ENCODE data around the gene BCKDK. TPM values are rescaled to one million over a fixed set of nuclear protein-coding genes. Genes with fewer than 3 reads are reported as not detected.

The BCKDK gene
- total RNA-seq, 1 donor = 30.0 TPM

GRCh38 chr16:31063843-31064611, 44.2 kb upstream of the BCKDK start:
- H3K4me2 ChIP-seq (ENCODE audit: insufficient read depth, low read length) = peak overlapping the region; percentile 65

GRCh38 chr16:31064882-31065461, 43.2 kb upstream of the BCKDK start:
- Histone ChIP-seq H3K36me3 (ENCODE audit: insufficient read depth, low read length) (peaks cover 30% of the 10 kb centered on the region), H3K27ac (ENCODE audit: low read depth, low read length) (peak overlapping the region; percentile 94), H3K4me3 (ENCODE audit: insufficient read depth, low read length) (peak overlapping the region; percentile 19), H3K27me3 (ENCODE audit: insufficient read depth, low read length) (no peaks in the 10 kb centered on the region), H3K79me2 (ENCODE audit: insufficient read depth, low read length) (peaks cover 76% of the 10 kb centered on the region), H4K20me1 (ENCODE audit: insufficient read depth, low read length) (no peaks in the 10 kb centered on the region), H3K9me3 (ENCODE audit: low read depth, low read length) (no peaks in the 10 kb centered on the region), H2AFZ (ENCODE audit: low read length) (peak overlapping the region; percentile 64), H3K4me2 (ENCODE audit: insufficient read depth, low read length) (peak overlapping the region; percentile 65), H3K4me1 (ENCODE audit: insufficient read depth, low read length) (peaks cover 13% of the 10 kb centered on the region)
- TF ChIP-seq CTCF (IDR thresholded peaks at IDR 0.05; ENCODE audit: extremely low read depth, low read depth, low read length) = no peak
- DNase-seq (ENCODE audit: insufficient read length, low spot score, missing footprints) = peak; percentile 99

More at GRCh38 chr16:31063843-31064611, 44.2 kb upstream of the BCKDK start:
- Histone ChIP-seq H3K36me3 (ENCODE audit: insufficient read depth, low read length) (peaks cover 35% of the 10 kb centered on the region), H3K4me3 (ENCODE audit: insufficient read depth, low read length) (no peak overlapping the region), H2AFZ (ENCODE audit: low read length) (no peak overlapping the region), H4K20me1 (ENCODE audit: insufficient read depth, low read length) (no peaks in the 10 kb centered on the region), H3K27me3 (ENCODE audit: insufficient read depth, low read length) (no peaks in the 10 kb centered on the region), H3K79me2 (ENCODE audit: insufficient read depth, low read length) (peaks cover 74% of the 10 kb centered on the region), H3K27ac (ENCODE audit: low read depth, low read length) (peak overlapping the region; percentile 94), H3K9me3 (ENCODE audit: low read depth, low read length) (no peaks in the 10 kb centered on the region), H3K4me1 (ENCODE audit: insufficient read depth, low read length) (peaks cover 13% of the 10 kb centered on the region)
- TF ChIP-seq CTCF (IDR thresholded peaks at IDR 0.05; ENCODE audit: extremely low read depth, low read depth, low read length) = no peak
- peak; percentile 80 for DNase-seq (ENCODE audit: insufficient read length, low spot score, missing footprints)

- H3K79me2 ChIP-seq (ENCODE audit: insufficient read depth, low read length) = peaks cover 77% of the 10 kb centered on the region
- no peaks in the 10 kb centered on the region for H3K9me3 ChIP-seq (ENCODE audit: low read depth, low read length)
- peak; percentile 54 for DNase-seq (ENCODE audit: insufficient read length, low spot score, missing footprints)
- H3K27me3 ChIP-seq (ENCODE audit: insufficient read depth, low read length) = no peaks in the 10 kb centered on the region
- H3K36me3 ChIP-seq (ENCODE audit: insufficient read depth, low read length) = peaks cover 8% of the 10 kb centered on the region
- H3K4me1 ChIP-seq (ENCODE audit: insufficient read depth, low read length) = peaks cover 24% of the 10 kb centered on the region
- no peak for TF ChIP-seq CTCF (IDR thresholded peaks at IDR 0.05; ENCODE audit: extremely low read depth, low read depth, low read length)
- H3K4me2 ChIP-seq (ENCODE audit: insufficient read depth, low read length) = no peak overlapping the region
- H3K4me3 ChIP-seq (ENCODE audit: insufficient read depth, low read length) = no peak overlapping the region
- no peaks in the 10 kb centered on the region for H4K20me1 ChIP-seq (ENCODE audit: insufficient read depth, low read length)
- H2AFZ ChIP-seq (ENCODE audit: low read length) = no peak overlapping the region
- H3K27ac ChIP-seq (ENCODE audit: low read depth, low read length) = no peak overlapping the region
Observed at GRCh38 chr16:31067342-31067741, 40.8 kb upstream of the BCKDK start.

GRCh38 chr16:31071861-31072260, 36.3 kb upstream of the BCKDK start:
- no peak for TF ChIP-seq CTCF (IDR thresholded peaks at IDR 0.05; ENCODE audit: extremely low read depth, low read depth, low read length)
- H3K79me2 ChIP-seq (ENCODE audit: insufficient read depth, low read length) = peaks cover 84% of the 10 kb centered on the region
- H3K4me1 ChIP-seq (ENCODE audit: insufficient read depth, low read length) = peaks cover 22% of the 10 kb centered on the region
- H2AFZ ChIP-seq (ENCODE audit: low read length) = no peak overlapping the region
- peaks cover 3% of the 10 kb centered on the region for H4K20me1 ChIP-seq (ENCODE audit: insufficient read depth, low read length)
- H3K27me3 ChIP-seq (ENCODE audit: insufficient read depth, low read length) = no peaks in the 10 kb centered on the region
- peak overlapping the region; percentile 94 for H3K4me3 ChIP-seq (ENCODE audit: insufficient read depth, low read length)
- H3K27ac ChIP-seq (ENCODE audit: low read depth, low read length) = peak overlapping the region; percentile 93
- peak; percentile 97 for DNase-seq (ENCODE audit: insufficient read length, low spot score, missing footprints)
- peaks cover 7% of the 10 kb centered on the region for H3K36me3 ChIP-seq (ENCODE audit: insufficient read depth, low read length)
- H3K4me2 ChIP-seq (ENCODE audit: insufficient read depth, low read length) = peak overlapping the region; percentile 98
- H3K9me3 ChIP-seq (ENCODE audit: low read depth, low read length) = no peaks in the 10 kb centered on the region
